ENCODE data around the gene MIER2.

MIER2 gene

DNA sequence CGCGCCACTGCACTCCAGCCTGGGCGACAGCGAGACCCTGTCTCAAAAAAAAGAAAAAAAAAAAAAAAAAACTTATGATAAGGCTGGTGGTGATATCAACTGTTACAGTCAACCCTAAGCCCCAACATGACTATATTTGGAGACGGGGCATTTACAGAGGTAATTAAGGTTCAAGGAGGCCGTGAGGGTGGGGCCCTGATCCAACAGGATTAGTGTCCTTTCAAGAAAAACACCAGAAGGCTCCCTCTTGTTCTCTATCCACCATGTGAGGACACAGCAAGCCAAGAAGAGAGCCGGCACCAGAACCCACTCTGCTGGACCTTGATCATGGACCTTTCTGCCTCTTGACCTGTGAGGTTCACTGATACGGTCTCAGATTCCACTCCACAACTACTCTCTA, 14.1 kb downstream of the MIER2 start:
- DNase-seq (ENCODE audit: low spot score), result no peak

- no peak for DNase-seq (ENCODE audit: low spot score)
These were observed 14.7 kb downstream of the MIER2 start for GRCh38 chr19:329876-330275.

- DNase-seq (ENCODE audit: low spot score), result no peak
These were observed 16.5 kb downstream of the MIER2 start for GRCh38 chr19:328025-328505.

DNA sequence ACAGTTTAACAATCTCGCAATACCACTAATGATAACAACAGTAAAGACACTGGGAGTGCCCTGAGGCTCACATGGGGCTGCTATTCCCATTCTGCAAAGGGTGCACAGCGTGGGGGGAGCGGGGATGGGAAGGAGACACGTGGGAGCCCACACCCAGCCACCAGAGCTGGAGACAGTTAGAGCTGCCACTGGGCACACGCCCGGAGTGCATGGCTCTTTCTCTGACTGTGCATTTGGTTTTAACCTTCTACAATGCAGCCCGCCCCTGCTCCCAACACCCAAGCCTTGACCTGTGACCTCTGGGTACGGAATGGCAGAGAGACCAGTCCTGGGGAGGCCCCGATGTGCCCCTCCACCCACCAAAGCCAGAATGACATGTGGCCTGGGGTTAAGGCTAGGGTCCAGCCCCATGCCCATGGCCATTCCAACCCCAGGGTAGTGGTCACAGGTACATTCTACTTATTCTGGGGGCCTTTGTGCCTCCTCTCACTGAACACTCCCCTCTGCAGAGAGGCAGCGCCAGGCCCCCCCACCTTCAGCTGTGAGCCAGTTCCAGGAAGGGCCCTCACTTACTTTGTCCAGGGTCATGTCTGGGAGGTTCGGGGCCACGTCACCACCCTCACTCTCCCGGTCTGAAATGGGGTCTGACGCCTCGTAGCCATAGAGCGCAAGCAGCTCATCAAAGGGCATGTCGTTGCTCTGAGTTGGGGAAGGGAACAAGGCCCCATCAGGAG, 17.1 kb downstream of the MIER2 start:
- DNase-seq (ENCODE audit: low spot score), result no peak

DNA sequence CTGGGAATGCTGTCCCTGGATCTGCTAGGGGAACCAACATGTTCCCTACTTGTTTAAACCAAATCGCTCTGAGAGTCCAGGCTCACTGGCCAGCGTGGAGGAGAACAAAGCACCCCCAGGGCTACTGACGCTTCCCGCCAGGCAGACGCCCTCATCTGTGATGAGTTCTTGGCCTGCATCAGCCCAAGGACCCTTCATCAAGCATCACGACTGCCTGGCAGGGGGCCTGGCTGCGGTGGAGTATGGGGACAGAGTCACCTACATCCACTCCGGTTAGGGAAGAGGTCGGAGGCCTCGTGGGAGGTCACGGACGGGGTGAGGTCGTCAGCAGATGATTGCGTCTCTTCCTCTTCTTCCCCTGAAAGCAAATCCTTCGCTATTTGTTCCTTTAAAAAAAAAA, 17.7 kb downstream of the MIER2 start:
- no peak for DNase-seq (ENCODE audit: low spot score)

DNA sequence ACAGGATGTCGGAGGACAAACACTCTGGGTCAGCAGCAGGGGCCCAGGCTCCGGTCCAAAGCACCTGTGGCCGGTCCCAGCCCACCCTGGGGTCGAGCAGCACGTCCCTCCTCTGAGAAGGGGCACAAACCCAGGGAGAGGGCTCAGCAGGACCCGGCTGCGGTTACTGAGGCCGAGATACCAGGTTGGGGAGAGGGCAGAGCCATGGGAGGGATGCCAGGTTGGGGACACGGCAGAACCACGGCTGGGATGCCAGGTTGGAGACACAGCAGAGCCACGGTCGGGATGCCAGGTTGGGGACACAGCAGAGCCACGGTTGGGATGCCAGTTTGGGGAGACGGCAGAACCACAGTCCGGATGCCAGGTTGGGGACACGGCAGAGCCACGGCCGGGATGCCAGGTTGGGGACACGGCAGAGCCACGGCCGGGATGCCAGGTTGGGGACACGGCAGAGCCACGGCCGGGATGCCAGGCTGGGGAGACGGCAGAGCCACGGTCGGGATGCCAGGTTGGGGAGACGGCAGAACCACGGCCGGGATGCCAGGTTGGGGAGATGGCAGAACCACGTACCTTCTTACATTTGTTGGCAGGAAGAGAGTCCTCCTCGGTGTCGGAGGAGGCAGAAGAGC, 18.5 kb downstream of the MIER2 start:
- DNase-seq (ENCODE audit: low spot score), result no peak

GRCh38 chr19:325173-325936, 19.2 kb downstream of the MIER2 start:
- no peak for DNase-seq (ENCODE audit: low spot score)

DNA sequence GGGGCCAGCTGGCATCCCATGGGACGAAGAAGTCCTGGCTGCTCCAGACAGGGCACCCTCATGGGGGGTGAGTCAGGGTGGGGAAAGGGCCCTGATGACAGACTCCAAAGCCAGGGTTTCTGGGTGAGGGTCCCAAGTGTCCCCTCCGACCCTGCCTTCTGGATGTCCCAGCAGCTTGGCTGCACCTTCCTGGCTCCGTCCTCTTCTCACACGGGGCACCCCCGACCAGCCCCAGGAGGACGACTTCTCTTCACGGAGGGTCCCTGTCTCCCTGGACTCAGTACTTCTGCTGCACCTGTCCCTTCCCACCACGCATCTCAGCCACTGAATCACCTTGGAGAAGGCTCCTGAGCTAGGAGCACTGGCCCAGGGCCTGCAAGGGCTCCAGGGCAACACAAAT, 19.9 kb downstream of the MIER2 start:
- DNase-seq (ENCODE audit: low spot score), result no peak

GRCh38 chr19:322616-323015, 22.0 kb downstream of the MIER2 start:
- DNase-seq (ENCODE audit: low spot score), result no peak

GRCh38 chr19:318509-318774, 26.2 kb downstream of the MIER2 start:
- no peak for DNase-seq (ENCODE audit: low spot score)

- no peak for DNase-seq (ENCODE audit: low spot score)
These were observed 26.7 kb downstream of the MIER2 start for GRCh38 chr19:317710-318508.

- DNase-seq (ENCODE audit: low spot score), result no peak
These were observed 28.8 kb downstream of the MIER2 start for GRCh38 chr19:315811-316210.

- no peak for DNase-seq (ENCODE audit: low spot score)
These were observed 30.4 kb downstream of the MIER2 start for GRCh38 chr19:313988-314815.

DNA sequence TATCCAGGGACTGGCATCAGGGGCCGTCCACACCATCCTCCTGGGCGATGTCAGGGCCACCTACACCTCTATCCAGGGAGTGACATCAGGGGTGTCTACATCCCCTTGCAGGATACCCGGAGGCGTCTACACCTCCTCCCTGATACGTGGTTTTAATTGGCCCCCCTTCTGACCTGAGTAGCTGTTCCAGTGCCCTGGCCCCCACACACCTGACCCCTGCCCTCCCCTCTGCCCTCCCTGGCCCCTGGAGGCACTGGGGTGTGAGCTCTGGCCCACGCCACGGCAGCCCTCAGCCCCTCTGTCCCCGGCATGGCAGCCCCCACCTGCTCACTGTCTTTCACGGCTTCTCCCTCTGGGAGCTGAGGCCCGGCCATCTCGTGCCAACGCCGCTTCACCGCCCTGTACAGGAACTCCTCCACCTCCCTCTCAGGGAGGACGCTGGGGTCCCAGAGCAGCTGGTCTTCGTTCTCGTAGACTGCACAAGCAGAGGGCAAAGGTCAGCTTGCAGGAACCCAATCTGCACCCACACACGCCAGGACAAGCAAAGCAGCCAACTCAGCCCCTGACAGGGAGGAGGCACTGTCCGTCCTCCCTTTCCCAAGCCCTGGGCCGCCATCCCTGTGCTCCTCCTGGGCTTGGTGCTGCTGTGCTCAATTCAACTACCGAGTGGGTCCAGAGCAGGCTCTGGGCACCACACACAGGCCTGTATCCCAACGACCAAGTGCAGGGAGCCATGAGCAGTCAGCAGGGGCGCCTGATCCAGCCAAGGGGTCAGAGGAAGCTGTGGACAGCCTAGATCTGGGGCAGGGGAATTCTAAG, 31.2 kb downstream of the MIER2 start:
- DNase-seq (ENCODE audit: low spot score), result no peak

DNA sequence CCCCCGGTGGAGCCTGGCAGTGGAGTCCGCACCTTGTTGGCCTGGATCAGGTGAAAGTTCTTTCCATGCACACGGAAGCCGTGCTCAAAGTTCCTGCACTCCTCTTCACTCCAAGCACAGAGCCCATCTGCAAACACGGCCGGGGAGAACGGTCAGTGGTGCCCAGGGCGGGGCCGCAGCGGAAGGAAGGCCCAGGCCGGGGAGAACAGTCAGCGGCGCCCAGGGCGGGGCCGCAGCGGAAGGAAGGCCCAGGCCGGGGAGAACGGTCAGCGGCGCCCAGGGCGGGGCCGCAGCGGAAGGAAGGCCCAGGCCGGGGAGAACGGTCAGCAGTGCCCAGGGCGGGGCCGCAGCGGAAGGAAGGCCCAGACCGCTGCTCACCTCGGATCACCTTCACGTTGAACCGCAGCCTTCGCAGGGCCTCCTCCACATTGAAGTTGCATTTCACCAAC, 32.8 kb downstream of the MIER2 start:
- no peak for DNase-seq (ENCODE audit: low spot score)

GRCh38 chr19:310781-311496, 33.7 kb downstream of the MIER2 start:
- no peak for DNase-seq (ENCODE audit: low spot score)

- DNase-seq (ENCODE audit: low spot score), result no peak
These were observed 34.4 kb downstream of the MIER2 start for GRCh38 chr19:310141-310651.

GRCh38 chr19:309206-309565, 35.4 kb downstream of the MIER2 start:
- DNase-seq (ENCODE audit: low spot score), result no peak

- DNase-seq (ENCODE audit: low spot score), result no peak
These were observed 36.0 kb downstream of the MIER2 start for GRCh38 chr19:308471-309205.
